ENCODE measurements around the gene CLECL1.
"Not testable (repeated sequence)": the region's sequence is repeated elsewhere in the genome, so short reads cannot be mapped to it uniquely, and the experiment has no call there.

GRCh38 chr12:9704561-9704960 lies 28.3 kb downstream of the CLECL1 start:
- TF ChIP-seq CTCF (IDR thresholded peaks at IDR 0.05 in 8 of 11, conservative IDR thresholded peaks at IDR 0.05 in 3 of 11); POLR2AphosphoS5 (IDR thresholded peaks at IDR 0.05): not testable (repeated sequence)
